Measurements from ENCODE around the gene KCNK10. TPM values are rescaled to one million over a fixed set of nuclear protein-coding genes. Genes with fewer than 3 reads are reported as not detected.

KCNK10 gene
- total and polyA plus RNA-seq, 4 experiments from 2014 or later: not detected

DNA sequence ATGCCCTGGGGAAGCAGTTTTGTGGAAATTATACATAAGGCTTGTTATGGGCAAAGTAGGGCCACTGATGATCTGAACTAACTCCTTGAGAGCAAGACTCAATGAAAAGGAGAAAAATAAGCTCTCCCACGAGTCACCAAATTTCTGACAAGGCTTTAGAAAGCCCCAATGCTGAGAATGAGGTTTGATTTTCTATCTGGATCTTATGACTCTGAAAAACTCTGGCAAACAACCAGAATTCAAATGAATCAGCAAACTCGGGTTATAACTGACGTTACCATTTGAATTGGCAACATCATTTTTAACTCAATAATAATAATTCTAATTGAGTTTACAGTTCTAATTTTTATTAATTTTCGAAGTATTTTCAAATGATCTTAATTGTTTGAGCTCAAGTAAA is 79.1 kb downstream of the KCNK10 start:
- H3K9me3 ChIP-seq (ENCODE audit: control insufficient read depth in 1 of 2, low read length in 2 of 2): no peaks in the 10 kb centered on the region
- no peak overlapping the region for H3K4me3 ChIP-seq (ENCODE audit: low read length in 2 of 2)
- H3K4me3 Mint-ChIP-seq: no peak overlapping the region
- no peak overlapping the region for H3K27ac Mint-ChIP-seq
- H3K27me3 ChIP-seq (ENCODE audit: insufficient read depth, low read length): no peaks in the 10 kb centered on the region
- POLR2A ChIA-PET (ENCODE audit: partially characterized antibody): no interaction called here
- peaks cover 13 to 24% of the 10 kb centered on the region in 2 donors for H3K27me3 Mint-ChIP-seq
- no peak overlapping the region for H3K27ac ChIP-seq (ENCODE audit: low read depth, low read length)
- DNase-seq: no peak
- CTCF ChIA-PET (ENCODE audit: partially characterized antibody): no interaction called here
- H3K36me3 ChIP-seq (ENCODE audit: insufficient read depth, low read length): no peaks in the 10 kb centered on the region
- no peaks in the 10 kb centered on the region for H3K9me3 Mint-ChIP-seq
- no peaks in the 10 kb centered on the region for H3K36me3 Mint-ChIP-seq
- intact Hi-C loops (cut with micrococcal nuclease): no loop called here
- H3K4me1 Mint-ChIP-seq: no peaks in the 10 kb centered on the region
- H3K4me1 ChIP-seq (ENCODE audit: insufficient read depth, low read length): no peaks in the 10 kb centered on the region

DNA sequence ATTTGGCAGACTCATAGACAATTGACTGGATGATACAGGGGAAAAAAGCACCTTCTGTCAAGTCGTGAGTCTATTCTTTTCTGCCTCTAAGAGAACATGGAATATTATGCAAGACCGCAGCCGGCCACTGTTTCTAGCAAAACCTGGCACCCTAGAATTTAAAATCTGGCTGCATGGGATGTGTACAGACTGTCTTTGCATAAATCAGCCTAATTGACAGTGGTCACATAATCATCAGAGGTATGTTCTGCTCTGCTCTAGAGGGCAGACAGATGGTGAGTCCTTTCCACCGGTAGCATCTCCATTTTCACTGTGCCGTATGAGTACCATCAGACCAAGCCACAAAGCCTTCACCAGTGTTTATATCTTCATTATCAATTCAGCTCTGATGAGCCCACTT is 80.6 kb downstream of the KCNK10 start:
- H3K9me3 Mint-ChIP-seq: no peaks in the 10 kb centered on the region
- no peaks in the 10 kb centered on the region for H3K36me3 Mint-ChIP-seq
- ChIA-PET CTCF (ENCODE audit: partially characterized antibody) (no interaction called here), POLR2A (ENCODE audit: partially characterized antibody) (no interaction called here)
- no peaks in the 10 kb centered on the region for H3K4me1 ChIP-seq (ENCODE audit: insufficient read depth, low read length)
- H3K4me3 ChIP-seq (ENCODE audit: low read length in 2 of 2): no peak overlapping the region
- H3K9me3 ChIP-seq (ENCODE audit: control insufficient read depth in 1 of 2, low read length in 2 of 2): no peaks in the 10 kb centered on the region
- no peak for DNase-seq
- no peak overlapping the region for H3K4me3 Mint-ChIP-seq
- no peaks in the 10 kb centered on the region for H3K36me3 ChIP-seq (ENCODE audit: insufficient read depth, low read length)
- no peak overlapping the region for H3K27ac Mint-ChIP-seq
- no peaks in the 10 kb centered on the region for H3K27me3 ChIP-seq (ENCODE audit: insufficient read depth, low read length)
- no peak overlapping the region for H3K27ac ChIP-seq (ENCODE audit: low read depth, low read length)
- no peaks in the 10 kb centered on the region for H3K4me1 Mint-ChIP-seq
- intact Hi-C loops (cut with micrococcal nuclease): no loop called here
- peaks cover 14 to 25% of the 10 kb centered on the region in 2 donors for H3K27me3 Mint-ChIP-seq

DNA sequence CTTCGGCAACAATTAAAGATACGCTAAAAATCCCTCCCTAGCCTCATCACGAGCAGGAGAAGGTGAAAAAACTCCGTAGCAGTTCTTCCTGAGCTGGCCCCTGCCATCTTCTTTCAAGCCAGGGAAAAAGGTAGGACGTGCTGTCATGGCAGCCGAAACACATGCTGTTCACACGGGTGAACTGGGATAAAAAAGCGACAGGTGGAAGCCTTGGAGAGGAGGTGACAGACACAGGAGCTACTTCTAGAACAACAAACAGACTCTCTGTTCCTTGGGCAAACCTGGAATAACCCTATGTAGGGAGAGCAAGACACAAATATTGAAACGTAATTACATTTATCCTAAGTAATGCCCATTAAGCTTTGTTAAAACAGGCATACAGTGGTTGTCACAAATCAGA is 81.3 kb downstream of the KCNK10 start:
- ChIA-PET CTCF (ENCODE audit: partially characterized antibody) (interaction anchor here (0.6 kb wide), 1 partner anchor 325 kb away, joined by 3 read pairs; no protein-coding TSS in a partner anchor), POLR2A (ENCODE audit: partially characterized antibody) (no interaction called here)
- H3K4me1 ChIP-seq (ENCODE audit: insufficient read depth, low read length): no peaks in the 10 kb centered on the region
- Mint-ChIP-seq H3K36me3 (no peaks in the 10 kb centered on the region), H3K27me3 (peaks cover 14 to 24% of the 10 kb centered on the region in 2 donors), H3K27ac (no peak overlapping the region), H3K4me1 (no peaks in the 10 kb centered on the region), H3K4me3 (no peak overlapping the region), H3K9me3 (no peaks in the 10 kb centered on the region)
- no peaks in the 10 kb centered on the region for H3K36me3 ChIP-seq (ENCODE audit: insufficient read depth, low read length)
- intact Hi-C loops (cut with micrococcal nuclease): no loop called here
- H3K4me3 ChIP-seq (ENCODE audit: low read length in 2 of 2): no peak overlapping the region
- H3K27ac ChIP-seq (ENCODE audit: low read depth, low read length): no peak overlapping the region
- no peaks in the 10 kb centered on the region for H3K9me3 ChIP-seq (ENCODE audit: control insufficient read depth in 1 of 2, low read length in 2 of 2)
- H3K27me3 ChIP-seq (ENCODE audit: insufficient read depth, low read length): no peaks in the 10 kb centered on the region
- no peak for DNase-seq

DNA sequence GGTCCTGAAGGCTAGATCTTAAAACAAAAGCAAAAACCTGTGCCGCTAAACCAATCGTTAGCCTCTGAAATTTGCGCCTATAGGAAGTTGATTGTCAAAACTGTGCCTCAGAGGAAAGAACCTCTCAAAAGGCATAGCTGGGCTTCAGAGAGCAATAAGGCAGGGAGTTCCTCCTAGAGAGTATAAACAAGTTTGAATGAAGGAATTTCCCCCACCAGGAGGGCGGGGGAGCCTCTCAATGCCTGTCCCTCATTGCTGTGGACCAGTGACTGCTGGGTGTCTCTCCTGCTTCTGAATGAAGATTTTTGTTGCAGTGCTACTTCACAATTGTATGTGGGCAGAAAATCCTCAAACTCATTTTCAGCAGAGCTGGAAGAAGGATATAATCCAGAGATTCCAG is 88.6 kb downstream of the KCNK10 start:
- Mint-ChIP-seq H3K27me3 (peaks cover 10 to 14% of the 10 kb centered on the region in 2 donors), H3K9me3 (peaks cover 0 to 11% (median 7%) of the 10 kb centered on the region in 8 donors), H3K4me3 (no peak overlapping the region), H3K36me3 (no peaks in the 10 kb centered on the region), H3K4me1 (no peaks in the 10 kb centered on the region), H3K27ac (peak overlapping the region in 1 of 7 donors; percentile 3)
- DNase-seq: no peak
- ChIA-PET POLR2A (ENCODE audit: partially characterized antibody) (no interaction called here), CTCF (ENCODE audit: partially characterized antibody) (interaction anchor here (0.7 kb wide), 1 partner anchor 47 kb away, joined by 3 read pairs; no protein-coding TSS in a partner anchor)
- H3K9me3 ChIP-seq (ENCODE audit: control insufficient read depth in 1 of 2, low read length in 2 of 2): no peaks in the 10 kb centered on the region
- H3K4me1 ChIP-seq (ENCODE audit: insufficient read depth, low read length): no peaks in the 10 kb centered on the region
- intact Hi-C loops (cut with micrococcal nuclease): no loop called here
- H3K36me3 ChIP-seq (ENCODE audit: insufficient read depth, low read length): no peaks in the 10 kb centered on the region
- H3K4me3 ChIP-seq (ENCODE audit: low read length in 2 of 2): no peak overlapping the region
- no peak overlapping the region for H3K27ac ChIP-seq (ENCODE audit: low read depth, low read length)
- H3K27me3 ChIP-seq (ENCODE audit: insufficient read depth, low read length): no peaks in the 10 kb centered on the region

DNA sequence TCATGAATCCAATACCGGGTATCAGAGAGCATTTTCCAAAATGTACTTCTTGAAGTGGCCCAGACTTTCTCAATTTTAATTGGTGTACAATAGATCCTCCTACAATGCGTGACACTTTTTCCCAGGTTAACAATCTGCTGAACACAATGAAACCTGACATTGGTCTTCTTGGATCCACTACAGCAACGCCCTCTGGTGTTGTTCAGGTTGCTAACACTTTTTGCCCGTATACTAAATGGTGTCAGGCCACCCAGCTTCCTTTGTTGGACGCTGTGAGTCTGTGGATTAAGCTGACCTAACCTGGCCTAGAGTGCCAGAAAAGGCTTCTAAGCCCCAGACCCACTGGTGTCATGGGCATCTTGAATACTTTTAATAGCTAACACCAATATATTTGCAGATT is 89.2 kb downstream of the KCNK10 start:
- Mint-ChIP-seq H3K4me1 (no peaks in the 10 kb centered on the region), H3K9me3 (peaks cover 0 to 11% (median 7%) of the 10 kb centered on the region in 8 donors), H3K27ac (no peak overlapping the region), H3K36me3 (no peaks in the 10 kb centered on the region), H3K27me3 (peaks cover 6 to 13% of the 10 kb centered on the region in 2 donors), H3K4me3 (no peak overlapping the region)
- no peak overlapping the region for H3K27ac ChIP-seq (ENCODE audit: low read depth, low read length)
- no peaks in the 10 kb centered on the region for H3K4me1 ChIP-seq (ENCODE audit: insufficient read depth, low read length)
- H3K27me3 ChIP-seq (ENCODE audit: insufficient read depth, low read length): no peaks in the 10 kb centered on the region
- no peaks in the 10 kb centered on the region for H3K36me3 ChIP-seq (ENCODE audit: insufficient read depth, low read length)
- intact Hi-C loops (cut with micrococcal nuclease): no loop called here
- no peak for DNase-seq
- no peak overlapping the region for H3K4me3 ChIP-seq (ENCODE audit: low read length in 2 of 2)
- H3K9me3 ChIP-seq (ENCODE audit: control insufficient read depth in 1 of 2, low read length in 2 of 2): no peaks in the 10 kb centered on the region
- POLR2A ChIA-PET (ENCODE audit: partially characterized antibody): no interaction called here
- CTCF ChIA-PET (ENCODE audit: partially characterized antibody): no interaction called here

DNA sequence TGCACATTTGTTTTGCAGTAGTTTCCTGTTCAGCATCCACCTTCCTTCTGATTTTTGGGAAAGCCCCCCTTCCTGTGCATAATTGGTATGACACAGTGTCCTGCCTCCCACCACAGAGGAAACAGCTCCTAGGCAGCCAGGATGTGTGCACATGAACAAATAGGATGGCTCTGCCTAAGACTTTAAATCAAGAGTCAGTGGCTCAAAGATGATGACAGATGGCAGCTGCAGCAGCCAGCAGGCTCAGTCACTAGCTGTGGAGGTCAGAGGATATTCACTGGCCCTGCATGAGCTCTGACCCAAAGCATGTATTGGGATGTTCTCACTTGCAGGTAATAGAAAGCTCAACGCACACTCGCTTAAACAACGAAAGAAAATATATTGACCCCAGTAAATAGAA is 90.3 kb downstream of the KCNK10 start:
- H3K36me3 ChIP-seq (ENCODE audit: insufficient read depth, low read length): no peaks in the 10 kb centered on the region
- DNase-seq: no peak
- H3K9me3 ChIP-seq (ENCODE audit: control insufficient read depth in 1 of 2, low read length in 2 of 2): no peaks in the 10 kb centered on the region
- H3K4me1 Mint-ChIP-seq: no peaks in the 10 kb centered on the region
- H3K4me3 ChIP-seq (ENCODE audit: low read length in 2 of 2): no peak overlapping the region
- H3K9me3 Mint-ChIP-seq: peaks cover 0 to 11% (median 7%) of the 10 kb centered on the region in 8 donors
- peaks cover 5 to 11% of the 10 kb centered on the region in 2 donors for H3K27me3 Mint-ChIP-seq
- no peak overlapping the region for H3K27ac Mint-ChIP-seq
- no peak overlapping the region for H3K27ac ChIP-seq (ENCODE audit: low read depth, low read length)
- intact Hi-C loops (cut with micrococcal nuclease): no loop called here
- H3K4me3 Mint-ChIP-seq: no peak overlapping the region
- no peaks in the 10 kb centered on the region for H3K4me1 ChIP-seq (ENCODE audit: insufficient read depth, low read length)
- H3K27me3 ChIP-seq (ENCODE audit: insufficient read depth, low read length): no peaks in the 10 kb centered on the region
- ChIA-PET CTCF (ENCODE audit: partially characterized antibody) (no interaction called here), POLR2A (ENCODE audit: partially characterized antibody) (no interaction called here)
- H3K36me3 Mint-ChIP-seq: no peaks in the 10 kb centered on the region

DNA sequence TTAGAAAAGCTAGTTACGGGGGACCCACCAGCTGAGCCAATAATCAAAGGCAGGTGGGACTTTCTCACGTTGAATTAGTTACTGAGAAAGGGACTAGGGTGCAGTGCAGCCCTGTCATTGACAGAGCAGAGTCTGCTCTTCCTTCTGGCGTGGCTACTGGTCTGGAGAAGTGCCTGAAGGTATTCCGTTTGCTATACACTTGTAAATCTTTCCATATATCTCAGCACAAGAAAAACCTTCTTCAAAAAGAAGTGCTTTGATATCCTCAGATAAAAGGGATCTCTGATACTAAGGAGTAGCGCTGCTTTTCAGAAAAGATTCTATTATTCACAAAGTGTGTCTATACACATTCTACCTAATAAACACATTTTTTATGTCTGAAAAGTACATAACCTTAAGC is 91.5 kb downstream of the KCNK10 start:
- H3K36me3 ChIP-seq (ENCODE audit: insufficient read depth, low read length): no peaks in the 10 kb centered on the region
- Mint-ChIP-seq H3K9me3 (peaks cover 0 to 11% (median 7%) of the 10 kb centered on the region in 8 donors), H3K4me1 (no peaks in the 10 kb centered on the region), H3K27me3 (peaks cover 5 to 13% of the 10 kb centered on the region in 2 donors), H3K27ac (no peak overlapping the region), H3K4me3 (no peak overlapping the region), H3K36me3 (no peaks in the 10 kb centered on the region)
- ChIA-PET POLR2A (ENCODE audit: partially characterized antibody) (no interaction called here), CTCF (ENCODE audit: partially characterized antibody) (interaction anchor here (1.3 kb wide), 1 partner anchor 14 kb away, joined by 4 read pairs; no protein-coding TSS in a partner anchor)
- H3K27ac ChIP-seq (ENCODE audit: low read depth, low read length): no peak overlapping the region
- H3K4me3 ChIP-seq (ENCODE audit: low read length in 2 of 2): no peak overlapping the region
- H3K27me3 ChIP-seq (ENCODE audit: insufficient read depth, low read length): no peaks in the 10 kb centered on the region
- intact Hi-C loops (cut with micrococcal nuclease): no loop called here
- no peaks in the 10 kb centered on the region for H3K9me3 ChIP-seq (ENCODE audit: control insufficient read depth in 1 of 2, low read length in 2 of 2)
- no peak for DNase-seq
- H3K4me1 ChIP-seq (ENCODE audit: insufficient read depth, low read length): no peaks in the 10 kb centered on the region

DNA sequence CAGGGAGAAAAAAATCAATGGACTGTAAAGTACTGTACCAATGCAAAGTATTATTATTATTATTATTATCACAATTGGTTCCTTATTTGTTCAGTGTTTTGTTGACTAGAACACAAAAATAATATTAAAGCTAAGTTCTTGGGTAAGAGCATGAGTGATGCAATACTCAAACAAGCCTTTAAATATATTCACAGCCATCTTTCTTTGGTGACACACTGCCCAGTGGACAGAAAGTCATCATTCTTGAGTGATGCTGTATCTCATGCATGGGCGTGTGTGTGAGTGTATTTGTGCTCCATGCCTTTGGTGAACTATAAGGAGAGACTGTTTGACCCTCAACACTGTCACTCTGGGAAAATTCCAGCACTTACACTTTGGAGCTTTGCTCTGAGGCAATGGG is 93.6 kb downstream of the KCNK10 start:
- H3K4me1 Mint-ChIP-seq: no peaks in the 10 kb centered on the region

More for the DNA sequence above, 93.6 kb downstream of the KCNK10 start:
- CTCF ChIA-PET (ENCODE audit: partially characterized antibody): no interaction called here
- Mint-ChIP-seq H3K36me3 (no peaks in the 10 kb centered on the region), H3K9me3 (peaks cover 0 to 4% (median 0%) of the 10 kb centered on the region in 8 donors), H3K27me3 (peaks cover 6 to 8% of the 10 kb centered on the region in 2 donors), H3K27ac (no peak overlapping the region), H3K4me3 (no peak overlapping the region)
- H3K4me1 ChIP-seq (ENCODE audit: insufficient read depth, low read length): no peaks in the 10 kb centered on the region
- no peak overlapping the region for H3K4me3 ChIP-seq (ENCODE audit: low read length in 2 of 2)
- H3K27me3 ChIP-seq (ENCODE audit: insufficient read depth, low read length): no peaks in the 10 kb centered on the region
- H3K27ac ChIP-seq (ENCODE audit: low read depth, low read length): no peak overlapping the region
- no peaks in the 10 kb centered on the region for H3K9me3 ChIP-seq (ENCODE audit: control insufficient read depth in 1 of 2, low read length in 2 of 2)
- no peak for DNase-seq
- intact Hi-C loops (cut with micrococcal nuclease): no loop called here
- no peaks in the 10 kb centered on the region for H3K36me3 ChIP-seq (ENCODE audit: insufficient read depth, low read length)
- POLR2A ChIA-PET (ENCODE audit: partially characterized antibody): no interaction called here

All from CD4-positive, alpha-beta memory T cell (primary cell).